T-helper 1 cell treated with Interleukin-12 subunit alpha and Interleukin-12 subunit beta and Interleukin-4 antibody, amounts not matched to agents 30 ng/mL and 1 ng/mL, for 36 hours (primary cell): ENCODE data around the gene PLCXD3. TPM values are rescaled to one million over a fixed set of nuclear protein-coding genes. Genes with fewer than 3 reads are reported as not detected.

Experiments
- intact Hi-C: fragments of 100-400 bp; cut with micrococcal nuclease; formaldehyde crosslinking; loops from one replicate; pipeline ENCODE4 v1.15.1; 2024
- total RNA-seq: library from RNA; stranded (reverse); gene quantifications from 2 replicates; pipeline ENCODE4 v1.2.3, GENCODE V29; 2022

Gene PLCXD3
- total RNA-seq, 1 donor from 2014 or later: 0.02 TPM

DNA sequence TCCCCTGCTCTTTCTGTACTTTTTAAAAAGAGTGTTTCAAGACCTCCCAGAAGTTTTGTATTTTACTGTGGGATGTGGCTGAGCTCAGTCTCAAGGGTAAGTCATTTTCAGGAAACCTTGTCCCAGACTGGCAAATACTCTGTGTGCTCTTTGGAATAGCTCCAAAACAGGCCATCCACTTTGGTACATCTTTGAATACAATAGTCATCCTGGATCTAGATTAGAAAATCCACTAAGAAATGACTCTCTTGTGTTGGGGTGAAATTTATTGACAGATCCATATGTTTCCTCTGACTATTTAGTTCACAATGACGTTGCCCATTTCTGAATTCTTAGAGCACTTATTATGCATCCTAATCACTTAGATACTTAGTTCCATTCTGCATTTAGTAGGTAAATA is 95.2 kb downstream of the PLCXD3 start:
- intact Hi-C loops: no loop called here

DNA sequence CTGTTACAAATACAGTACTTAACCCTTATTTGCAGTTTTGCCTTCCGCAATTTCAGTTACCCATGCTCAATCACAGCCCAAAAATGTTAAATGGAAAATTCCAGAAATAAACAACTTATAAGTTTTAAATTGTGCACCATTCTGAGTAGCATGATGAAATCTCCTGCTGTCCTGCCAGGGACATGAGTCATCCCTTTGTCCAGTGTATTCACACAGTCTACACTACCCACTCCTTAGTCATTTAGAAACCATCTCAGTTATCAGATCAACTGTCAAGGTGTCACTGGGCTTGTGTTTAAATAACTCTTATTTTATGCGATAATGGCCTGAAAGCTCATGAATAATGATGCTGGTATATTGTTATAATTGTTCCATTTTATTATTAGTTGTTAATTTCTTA is 95.8 kb downstream of the PLCXD3 start:
- intact Hi-C loops: no loop called here

- intact Hi-C loops: no loop called here
Observed at GRCh38 chr5:41413074-41413473, 97.3 kb downstream of the PLCXD3 start.

GRCh38 chr5:41412496-41412895 is 97.9 kb downstream of the PLCXD3 start:
- intact Hi-C loops: no loop called here

GRCh38 chr5:41410737-41411136 is 99.7 kb downstream of the PLCXD3 start:
- intact Hi-C loops: no loop called here

- intact Hi-C loops: no loop called here
Observed at GRCh38 chr5:41410307-41410706, 100.1 kb downstream of the PLCXD3 start.

- intact Hi-C loops: no loop called here
Observed at GRCh38 chr5:41408676-41409443, 101.5 kb downstream of the PLCXD3 start.

DNA sequence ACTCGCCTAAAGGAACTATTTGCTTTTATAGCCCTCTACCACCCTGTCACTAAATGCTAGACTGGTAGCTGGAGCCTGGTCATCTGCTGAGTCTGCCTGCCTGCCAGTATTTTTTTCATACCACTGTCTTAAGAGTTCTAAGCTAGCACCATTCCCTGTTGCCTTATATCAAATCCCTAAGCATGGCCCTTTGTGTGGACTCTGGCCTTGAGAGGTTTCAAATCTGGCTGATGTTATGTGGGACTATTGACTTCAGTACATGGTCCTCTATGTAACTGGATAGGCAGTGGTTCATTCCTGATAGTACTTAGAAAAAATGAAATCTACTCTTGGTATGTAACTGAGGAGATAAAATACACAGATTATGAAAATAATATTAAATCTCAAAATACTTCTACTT is 103.5 kb downstream of the PLCXD3 start:
- intact Hi-C loops: no loop called here

DNA sequence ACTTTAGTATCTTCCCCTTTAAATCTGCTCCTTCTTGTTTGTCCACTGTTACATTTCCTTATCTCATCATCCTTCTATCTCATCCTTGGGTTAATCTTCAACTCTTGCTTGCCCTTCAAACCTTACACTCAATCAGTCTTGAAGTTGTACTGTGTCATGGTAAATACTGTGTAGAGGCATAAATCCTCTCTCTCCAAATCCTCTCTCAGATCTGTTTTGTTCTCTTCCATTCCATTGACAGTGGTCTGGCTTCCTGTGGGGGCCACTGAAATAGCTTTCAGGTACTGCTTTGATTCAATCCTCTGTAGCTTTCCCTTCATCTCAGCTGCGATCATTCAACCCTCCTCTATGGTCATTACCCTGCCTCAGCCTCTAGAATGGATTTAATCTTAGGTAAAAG is 104.0 kb downstream of the PLCXD3 start:
- intact Hi-C loops: no loop called here

DNA sequence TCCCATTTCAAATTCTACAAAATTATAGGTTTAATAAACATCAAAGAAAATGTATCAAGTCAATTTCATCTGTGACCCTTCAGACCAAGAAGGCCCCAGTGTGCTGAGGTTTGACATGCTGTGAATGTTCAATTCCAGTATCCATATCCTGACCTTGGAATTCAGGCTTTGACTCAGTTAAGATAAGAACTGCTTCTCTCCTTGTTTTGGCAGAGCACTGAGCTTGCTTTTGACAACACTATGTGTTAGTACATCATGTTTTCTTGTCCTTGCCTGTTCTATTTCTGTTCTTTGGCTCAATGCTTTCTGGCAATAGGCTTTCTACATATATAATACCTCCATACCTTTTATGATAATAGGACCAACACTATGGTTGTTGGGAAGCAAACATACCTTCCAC is 105.6 kb downstream of the PLCXD3 start:
- intact Hi-C loops: no loop called here

DNA sequence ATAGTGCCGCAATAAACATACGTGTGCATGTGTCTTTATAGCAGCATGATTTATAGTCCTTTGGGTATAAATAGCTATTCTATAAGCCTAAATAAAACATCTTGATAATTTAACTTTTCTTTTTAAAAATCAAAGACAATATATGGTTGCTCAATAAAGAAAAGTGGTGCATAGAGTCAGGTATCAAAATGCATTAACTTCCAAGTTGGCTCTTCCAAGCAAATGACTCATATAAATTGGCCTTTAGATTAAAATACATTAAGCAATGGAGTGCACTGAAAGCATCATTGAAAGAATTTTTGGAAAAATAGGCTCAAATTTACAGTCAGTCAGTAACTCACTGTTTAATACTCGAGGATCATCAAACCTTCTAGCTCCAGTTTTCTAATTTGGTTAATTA is 106.6 kb downstream of the PLCXD3 start:
- intact Hi-C loops: no loop called here

DNA sequence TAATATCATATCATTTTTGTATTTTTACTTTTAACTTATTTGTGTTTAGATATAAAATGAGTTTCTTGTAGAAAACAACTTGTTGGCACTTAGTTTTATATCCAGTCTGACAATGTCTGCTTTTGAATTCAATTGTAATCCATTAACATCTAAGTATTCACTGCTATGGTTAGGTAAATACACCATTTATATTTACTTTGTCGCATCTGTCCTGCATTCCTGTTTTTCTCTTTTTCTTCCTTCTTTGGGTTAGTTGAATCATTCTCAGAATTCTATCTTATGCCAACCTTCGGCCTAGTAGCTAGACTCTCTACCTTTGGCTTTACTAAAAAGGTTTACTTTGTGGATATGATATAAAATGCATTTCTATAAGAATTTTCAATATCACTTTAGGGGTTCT is 107.6 kb downstream of the PLCXD3 start:
- intact Hi-C loops: no loop called here

DNA sequence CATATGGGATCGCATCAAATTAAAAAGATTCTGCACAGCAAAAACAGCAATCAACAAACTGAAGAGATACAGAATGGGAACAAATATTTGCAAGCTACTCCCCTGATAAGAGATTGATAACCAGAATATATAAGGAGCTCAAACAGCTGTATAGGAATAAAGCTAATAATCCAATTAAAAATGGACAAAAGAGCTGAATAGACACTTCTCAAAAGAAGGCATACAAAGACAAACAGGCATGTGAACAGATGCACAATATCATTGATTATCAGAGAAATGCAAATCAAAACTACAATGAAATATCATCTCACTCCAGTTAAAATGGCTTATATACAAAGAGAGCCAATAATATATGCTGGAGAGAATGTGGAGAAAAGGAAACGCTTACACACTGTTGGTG is 110.6 kb downstream of the PLCXD3 start:
- intact Hi-C loops: no loop called here

DNA sequence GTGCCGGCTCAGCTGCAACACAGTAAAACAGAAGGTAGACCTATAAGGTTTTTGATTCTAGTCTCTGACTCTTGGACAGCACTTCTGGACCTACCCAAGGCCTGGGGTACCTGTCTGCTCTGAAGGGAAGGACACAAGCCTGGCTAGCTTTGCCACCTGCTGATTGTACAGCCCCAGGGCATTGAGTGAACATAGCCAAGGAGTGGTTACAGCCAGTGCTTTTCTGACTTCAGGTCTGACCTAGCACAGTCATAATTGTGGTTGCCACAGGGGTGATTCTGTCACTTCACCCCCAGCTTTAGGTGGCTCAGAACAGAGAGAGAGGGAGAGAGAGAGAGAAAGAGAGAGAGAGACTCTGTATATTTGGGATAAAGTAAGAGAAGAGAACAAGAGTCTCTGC is 118.4 kb downstream of the PLCXD3 start:
- intact Hi-C loops: no loop called here

DNA sequence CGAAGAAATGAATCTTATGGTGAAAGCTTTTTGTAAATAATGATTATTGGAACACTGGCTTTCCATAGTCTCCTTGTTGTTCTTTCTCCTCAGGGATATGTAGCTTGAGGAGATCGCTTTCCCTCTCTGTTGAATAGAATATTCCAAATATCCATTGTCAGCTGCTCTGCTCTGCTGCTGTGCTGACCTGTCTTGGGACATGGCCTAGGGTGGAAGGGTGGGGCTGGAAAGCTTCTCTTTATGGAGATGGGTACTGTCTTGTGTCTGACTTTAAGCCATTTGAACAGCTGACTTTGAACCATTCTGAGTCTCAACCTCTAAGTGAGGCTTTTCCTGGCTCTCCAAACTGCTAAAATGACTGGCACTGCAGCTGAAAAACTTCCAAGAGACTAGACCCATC is 135.8 kb downstream of the PLCXD3 start:
- intact Hi-C loops: no loop called here

DNA sequence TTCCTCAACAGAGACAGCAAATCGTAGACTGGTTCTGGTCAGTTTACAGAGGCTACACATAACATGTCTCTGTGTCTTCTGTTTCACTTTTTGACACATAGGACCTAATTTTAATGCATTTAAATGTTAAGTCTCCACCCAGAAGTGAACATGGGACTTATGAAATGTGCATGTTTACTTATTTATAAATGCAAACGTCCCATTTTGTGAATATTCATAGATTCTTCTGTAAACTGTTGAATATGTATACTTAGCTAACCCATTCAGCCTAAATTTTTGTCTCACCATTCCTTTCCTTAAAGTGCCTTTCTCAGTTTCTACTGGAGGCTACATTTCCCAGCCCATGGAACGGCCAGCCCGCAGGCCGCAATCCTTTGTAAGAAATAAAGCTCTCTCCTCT is 137.2 kb downstream of the PLCXD3 start:
- intact Hi-C loops: no loop called here

- intact Hi-C loops: no loop called here
Observed at GRCh38 chr5:41371738-41372137, 138.7 kb downstream of the PLCXD3 start.

- intact Hi-C loops: no loop called here
Observed at GRCh38 chr5:41370482-41370881, 139.9 kb downstream of the PLCXD3 start.

- intact Hi-C loops: no loop called here
Observed at GRCh38 chr5:41369799-41370198, 140.6 kb downstream of the PLCXD3 start.

GRCh38 chr5:41368158-41368557 is 142.2 kb downstream of the PLCXD3 start:
- intact Hi-C loops: no loop called here

- intact Hi-C loops: no loop called here
Observed at GRCh38 chr5:41365369-41365768, 145.0 kb downstream of the PLCXD3 start.

- intact Hi-C loops: no loop called here
Observed at GRCh38 chr5:41364346-41364745, 146.1 kb downstream of the PLCXD3 start.

- intact Hi-C loops: no loop called here
Observed at GRCh38 chr5:41363343-41363986, 146.9 kb downstream of the PLCXD3 start.
